Endothelial cell (in vitro differentiated cells): ENCODE data around the gene C1orf21. TPM values are rescaled to one million over a fixed set of nuclear protein-coding genes. Genes with fewer than 3 reads are reported as not detected.

Experiments used
- DNase-seq: peaks from one replicate; pipeline ENCODE4 v3.0.0; 2021; ENCODE audit warnings: low spot score
- H3K27ac Mint-ChIP-seq: one replicate; pipeline ENCODE4 v1.8.0; 2021; ENCODE audit warnings: mixed read lengths, inconsistent platforms; ENCODE audit not compliant: unreplicated experiment
- H3K27me3 Mint-ChIP-seq: one replicate; pipeline ENCODE4 v1.8.0; 2021; ENCODE audit warnings: mild to moderate bottlenecking, moderate library complexity, mixed read lengths, inconsistent platforms; ENCODE audit not compliant: unreplicated experiment
- H3K36me3 Mint-ChIP-seq: one replicate; pipeline ENCODE4 v1.8.0; 2021; ENCODE audit warnings: mild to moderate bottlenecking, low read depth, mixed read lengths, inconsistent platforms; ENCODE audit not compliant: unreplicated experiment
- H3K4me1 Mint-ChIP-seq: one replicate; pipeline ENCODE4 v1.8.0; 2021; ENCODE audit warnings: mild to moderate bottlenecking, mixed read lengths, inconsistent platforms; ENCODE audit not compliant: unreplicated experiment
- H3K4me3 Mint-ChIP-seq: one replicate; pipeline ENCODE4 v1.8.0; 2021; ENCODE audit warnings: mild to moderate bottlenecking, mixed read lengths, inconsistent platforms; ENCODE audit not compliant: unreplicated experiment
- H3K9me3 Mint-ChIP-seq: one replicate; pipeline ENCODE4 v1.8.0; 2021; ENCODE audit warnings: mixed read lengths, inconsistent platforms; ENCODE audit not compliant: unreplicated experiment
- total RNA-seq: library from RNA; stranded (reverse); fragmentation: NEBNext Ultra II Directional; extraction: Animal tissue kit (Norgen Biotek cat#: 25700); gene quantifications from one replicate; pipeline ENCODE4 v1.2.1, GENCODE V29; 2021; ENCODE audit not compliant: unreplicated experiment
- TF ChIP-seq, protein P1 (sequence below): fragments of 200-600 bp; sonication (generic); IDR thresholded peaks from one replicate; pipeline ENCODE4 v1.5.0; 2021; ENCODE audit warnings: antibody characterized with exemption; ENCODE audit not compliant: unreplicated experiment

Gene C1orf21
- total RNA-seq, 1 donor from 2014 or later: 7.5 TPM

DNA sequence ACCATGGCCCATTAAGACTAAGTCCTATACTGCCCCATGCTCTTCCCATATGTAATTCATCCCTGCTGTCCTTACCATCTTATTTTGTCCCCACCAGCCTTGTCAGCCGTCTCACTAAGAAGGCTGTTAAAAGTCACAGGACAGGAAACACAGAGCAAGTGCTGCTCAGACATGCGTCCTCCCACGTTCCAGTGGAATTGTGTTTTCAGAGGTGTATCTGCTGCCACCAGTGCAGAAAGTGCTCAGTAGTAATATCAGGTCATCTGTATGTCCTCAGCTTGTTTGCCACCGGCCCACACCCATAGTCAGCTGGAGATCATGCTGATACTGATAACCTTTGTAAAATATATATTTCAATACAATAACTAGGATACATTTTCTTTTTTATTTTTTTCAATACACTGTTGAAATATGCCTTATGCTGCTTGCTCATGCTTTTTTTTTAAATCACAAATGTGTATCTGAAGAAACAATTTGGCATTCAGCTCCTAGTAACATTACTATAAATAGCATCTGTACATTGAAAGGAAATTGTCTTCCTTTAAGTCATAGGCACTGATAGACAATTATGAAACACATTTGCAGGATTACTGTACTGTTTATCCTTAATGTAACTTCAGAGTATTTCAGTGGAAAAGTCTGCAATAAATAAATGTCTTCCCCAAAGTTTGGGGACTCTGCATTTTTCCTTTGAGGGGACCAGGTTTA is 211.0 kb downstream of the C1orf21 start:
- no peak overlapping the region for H3K27ac Mint-ChIP-seq
- H3K9me3 Mint-ChIP-seq: no peaks in the 10 kb centered on the region
- no peak overlapping the region for H3K4me3 Mint-ChIP-seq

DNA sequence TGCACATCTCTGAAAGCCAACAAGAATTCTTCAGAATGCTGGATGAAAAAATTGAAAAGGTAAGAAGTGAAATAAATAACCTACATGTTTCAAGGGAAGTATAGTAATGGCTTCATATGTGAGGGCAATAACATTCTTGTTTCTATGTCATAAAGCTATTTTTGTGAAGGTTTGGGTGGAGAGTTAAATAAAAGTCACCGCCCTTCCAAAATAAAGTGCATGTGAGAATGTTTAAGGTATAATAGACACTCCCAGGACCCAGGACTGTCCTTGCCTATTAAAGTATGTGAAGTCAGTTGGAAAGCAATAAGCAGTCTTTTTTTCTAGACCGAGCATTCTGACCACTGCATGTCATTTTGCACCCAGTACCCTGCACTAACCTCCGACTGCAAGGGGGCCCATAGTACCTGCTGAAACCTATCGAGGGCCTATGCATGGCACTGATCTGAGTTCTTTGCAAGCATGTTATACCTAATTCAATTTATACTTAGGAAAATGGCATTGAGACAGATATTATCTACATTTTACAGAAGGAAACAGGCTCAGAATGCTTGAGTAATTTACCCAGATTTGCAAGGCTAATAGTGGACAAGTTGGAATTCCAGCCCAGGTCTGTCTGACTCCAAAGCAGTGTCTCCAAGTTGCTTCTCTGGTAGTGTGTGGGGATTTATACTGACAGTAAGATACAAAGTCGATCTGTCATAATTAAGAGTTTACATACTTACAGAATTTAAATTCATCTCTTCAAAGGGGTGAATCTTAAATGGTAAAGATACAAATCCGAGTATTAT is 211.8 kb downstream of the C1orf21 start:
- no peaks in the 10 kb centered on the region for H3K9me3 Mint-ChIP-seq

More for the DNA sequence above, 211.0 kb downstream of the C1orf21 start:
- peaks cover 19% of the 10 kb centered on the region for H3K4me1 Mint-ChIP-seq
- no peak for DNase-seq
- H3K36me3 Mint-ChIP-seq: no peaks in the 10 kb centered on the region
- no peaks in the 10 kb centered on the region for H3K27me3 Mint-ChIP-seq
- TF ChIP-seq, protein P1, sequence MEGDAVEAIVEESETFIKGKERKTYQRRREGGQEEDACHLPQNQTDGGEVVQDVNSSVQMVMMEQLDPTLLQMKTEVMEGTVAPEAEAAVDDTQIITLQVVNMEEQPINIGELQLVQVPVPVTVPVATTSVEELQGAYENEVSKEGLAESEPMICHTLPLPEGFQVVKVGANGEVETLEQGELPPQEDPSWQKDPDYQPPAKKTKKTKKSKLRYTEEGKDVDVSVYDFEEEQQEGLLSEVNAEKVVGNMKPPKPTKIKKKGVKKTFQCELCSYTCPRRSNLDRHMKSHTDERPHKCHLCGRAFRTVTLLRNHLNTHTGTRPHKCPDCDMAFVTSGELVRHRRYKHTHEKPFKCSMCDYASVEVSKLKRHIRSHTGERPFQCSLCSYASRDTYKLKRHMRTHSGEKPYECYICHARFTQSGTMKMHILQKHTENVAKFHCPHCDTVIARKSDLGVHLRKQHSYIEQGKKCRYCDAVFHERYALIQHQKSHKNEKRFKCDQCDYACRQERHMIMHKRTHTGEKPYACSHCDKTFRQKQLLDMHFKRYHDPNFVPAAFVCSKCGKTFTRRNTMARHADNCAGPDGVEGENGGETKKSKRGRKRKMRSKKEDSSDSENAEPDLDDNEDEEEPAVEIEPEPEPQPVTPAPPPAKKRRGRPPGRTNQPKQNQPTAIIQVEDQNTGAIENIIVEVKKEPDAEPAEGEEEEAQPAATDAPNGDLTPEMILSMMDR: no peak

DNA sequence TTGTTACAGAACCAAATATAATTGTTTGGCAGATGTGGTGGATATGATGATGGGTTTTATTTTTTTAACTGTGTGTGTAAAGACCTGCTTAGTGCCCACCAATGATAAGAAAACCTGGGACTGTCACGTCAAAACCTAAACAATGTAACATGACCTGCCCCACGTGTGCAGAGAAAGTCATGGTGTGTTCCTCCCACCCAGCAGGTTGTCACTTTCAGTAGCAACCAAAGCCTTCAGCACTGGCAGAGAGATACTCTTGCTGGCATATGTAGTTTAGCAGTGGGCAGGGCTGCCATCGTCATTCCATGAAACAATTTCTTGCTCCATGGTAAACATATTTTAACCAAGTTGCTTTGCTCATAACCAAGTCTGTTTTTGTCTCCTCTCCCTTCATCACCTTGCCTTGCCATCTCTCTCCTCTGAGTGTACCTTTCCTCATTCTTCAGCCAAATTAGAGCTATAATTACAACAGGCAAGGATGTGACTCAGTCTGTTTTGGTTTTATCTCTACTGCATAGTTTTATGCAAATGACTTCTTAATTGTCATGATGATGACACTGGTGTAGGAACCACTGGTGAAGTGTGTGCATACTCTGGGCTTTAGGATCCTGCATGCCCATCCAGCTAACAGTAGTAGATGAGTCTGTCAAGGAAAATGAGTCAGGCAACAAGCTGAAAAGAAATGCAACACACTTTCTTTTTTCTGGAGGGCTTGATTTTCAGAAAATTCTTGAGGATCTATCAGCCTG is 217.5 kb downstream of the C1orf21 start:
- H3K4me3 Mint-ChIP-seq: no peak overlapping the region
- H3K4me1 Mint-ChIP-seq: peaks cover 12% of the 10 kb centered on the region
- no peaks in the 10 kb centered on the region for H3K27me3 Mint-ChIP-seq
- no peak overlapping the region for H3K27ac Mint-ChIP-seq
- no peak for DNase-seq
- no peaks in the 10 kb centered on the region for H3K36me3 Mint-ChIP-seq
- TF ChIP-seq, protein P1: no peak
- H3K9me3 Mint-ChIP-seq: no peaks in the 10 kb centered on the region

More for the DNA sequence above, 211.8 kb downstream of the C1orf21 start:
- H3K36me3 Mint-ChIP-seq: no peaks in the 10 kb centered on the region
- peaks cover 19% of the 10 kb centered on the region for H3K4me1 Mint-ChIP-seq
- no peak for DNase-seq
- H3K27ac Mint-ChIP-seq: no peak overlapping the region
- H3K27me3 Mint-ChIP-seq: no peaks in the 10 kb centered on the region
- H3K4me3 Mint-ChIP-seq: no peak overlapping the region
- TF ChIP-seq, protein P1: no peak

DNA sequence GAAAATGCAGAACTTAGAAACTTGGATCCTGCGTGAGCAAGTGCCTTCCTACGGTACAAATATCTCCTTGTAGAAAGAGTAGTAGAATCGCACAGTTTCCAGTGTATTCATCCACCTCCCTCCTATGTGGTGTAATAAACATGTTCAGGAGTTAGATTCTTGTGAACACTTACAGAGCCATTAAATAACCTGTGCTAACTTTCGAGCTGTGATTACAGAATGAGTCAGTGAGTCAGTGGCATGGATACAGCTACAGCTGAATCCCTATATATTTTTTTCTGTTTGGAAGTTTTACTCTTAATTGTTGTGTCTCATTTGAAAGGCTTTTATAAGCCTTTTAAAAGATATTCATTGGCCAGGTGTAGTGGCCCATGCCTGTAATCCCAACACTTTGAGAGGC is 219.1 kb downstream of the C1orf21 start:
- no peak overlapping the region for H3K27ac Mint-ChIP-seq
- TF ChIP-seq, protein P1: no peak
- peaks cover 2% of the 10 kb centered on the region for H3K27me3 Mint-ChIP-seq
- no peaks in the 10 kb centered on the region for H3K9me3 Mint-ChIP-seq
- H3K4me3 Mint-ChIP-seq: no peak overlapping the region
- H3K36me3 Mint-ChIP-seq: no peaks in the 10 kb centered on the region
- no peak for DNase-seq
- H3K4me1 Mint-ChIP-seq: peaks cover 16% of the 10 kb centered on the region
